ENCODE data around the gene ATXN2. TPM values are rescaled to one million over a fixed set of nuclear protein-coding genes. Genes with fewer than 3 reads are reported as not detected.
A peak's percentile ranks its signal among the peaks of the same experiment; 100 is the strongest.

ATXN2 gene
- total RNA-seq, 4 donors from 2014 or later = 20.4 to 28.1 (median 22.2) TPM

- peaks cover 31 to 34% of the 10 kb centered on the region in 2 donors for H3K4me1 ChIP-seq
- intact Hi-C loops (cut with DNase I; ENCODE audit: low total_unique reads) = no loop called here
- in situ Hi-C loops (cut with MboI; ENCODE audit: low sequenced_read_pairs in 4 of 4) = loop anchor here in 3 of 4 donors (5.0 kb wide), 1 partner anchor 56 kb away; no protein-coding TSS in a partner anchor
These were observed 145.8 kb downstream of the ATXN2 start for GRCh38 chr12:111453071-111453989.

GRCh38 chr12:111451649-111452129 is 147.4 kb downstream of the ATXN2 start:
- H3K4me3 ChIP-seq = no peak overlapping the region
- in situ Hi-C loops (cut with MboI; ENCODE audit: low sequenced_read_pairs in 4 of 4) (loop anchor here in 3 of 4 donors (5.0 kb wide), 1 partner anchor 54 kb away; no protein-coding TSS in a partner anchor), intact Hi-C loops (cut with DNase I; ENCODE audit: low total_unique reads) (loop anchor here (1.0 to 2.0 kb wide), 2 partner anchors 47 to 54 kb away; partner anchors contain the start of gene SH2B3)
- DNase-seq = no peak
- H3K4me1 ChIP-seq = peaks cover 35 to 43% of the 10 kb centered on the region in 2 donors
- peaks cover 0 to 51% of the 10 kb centered on the region in 2 donors for H3K36me3 ChIP-seq
- no peaks in the 10 kb centered on the region for H3K9me3 ChIP-seq
- H3K27ac ChIP-seq = peak overlapping the region; percentile 73 to 87 (median 82)
- H3K27me3 ChIP-seq = no peaks in the 10 kb centered on the region
- TF ChIP-seq POLR2A (IDR thresholded peaks at IDR 0.05) (no peak), CTCF (IDR thresholded peaks at IDR 0.05 in 4 of 5, conservative IDR thresholded peaks at IDR 0.05 in 1 of 5) (peak; percentile 67 to 85 (median 84))
- no peak for ATAC-seq

More at GRCh38 chr12:111453071-111453989, 145.8 kb downstream of the ATXN2 start:
- peaks cover 0 to 39% of the 10 kb centered on the region in 2 donors for H3K36me3 ChIP-seq
- H3K4me3 ChIP-seq = no peak overlapping the region
- H3K9me3 ChIP-seq = no peaks in the 10 kb centered on the region
- TF ChIP-seq POLR2A (IDR thresholded peaks at IDR 0.05) (no peak), CTCF (IDR thresholded peaks at IDR 0.05 in 4 of 5, conservative IDR thresholded peaks at IDR 0.05 in 1 of 5) (no peak)
- no peak overlapping the region for H3K27ac ChIP-seq
- no peak for DNase-seq
- no peaks in the 10 kb centered on the region for H3K27me3 ChIP-seq
- ATAC-seq = no peak

GRCh38 chr12:111451232-111451631 is 147.9 kb downstream of the ATXN2 start:
- no peak overlapping the region for H3K4me3 ChIP-seq
- TF ChIP-seq POLR2A (IDR thresholded peaks at IDR 0.05) (no peak), CTCF (IDR thresholded peaks at IDR 0.05 in 4 of 5, conservative IDR thresholded peaks at IDR 0.05 in 1 of 5) (no peak)
- no peaks in the 10 kb centered on the region for H3K27me3 ChIP-seq
- in situ Hi-C loops (cut with MboI; ENCODE audit: low sequenced_read_pairs in 4 of 4) (loop anchor here in 3 of 4 donors (5.0 kb wide), 1 partner anchor 54 kb away; no protein-coding TSS in a partner anchor), intact Hi-C loops (cut with DNase I; ENCODE audit: low total_unique reads) (loop anchor here (1.0 to 2.0 kb wide), 2 partner anchors 46 to 54 kb away; partner anchors contain the start of gene SH2B3)
- DNase-seq (no peak), ATAC-seq (no peak)
- H3K9me3 ChIP-seq = no peaks in the 10 kb centered on the region
- H3K4me1 ChIP-seq = peaks cover 40 to 47% of the 10 kb centered on the region in 2 donors
- H3K27ac ChIP-seq = peak overlapping the region; percentile 73 to 87 (median 82)
- H3K36me3 ChIP-seq = peaks cover 0 to 51% of the 10 kb centered on the region in 2 donors

- peaks cover 0 to 45% of the 10 kb centered on the region in 2 donors for H3K36me3 ChIP-seq
- DNase-seq = peak in 1 of 2 donors; percentile 25
- H3K27ac ChIP-seq = peak overlapping the region; percentile 73 to 87 (median 82)
- intact Hi-C loops (cut with DNase I; ENCODE audit: low total_unique reads) (loop anchor here (1.0 to 2.0 kb wide), 2 partner anchors 46 to 53 kb away; partner anchors contain the start of gene SH2B3), in situ Hi-C loops (cut with MboI; ENCODE audit: low sequenced_read_pairs in 4 of 4) (loop anchor here in 3 of 4 donors (5.0 kb wide), 1 partner anchor 53 kb away; no protein-coding TSS in a partner anchor)
- H3K4me3 ChIP-seq = no peak overlapping the region
- no peaks in the 10 kb centered on the region for H3K9me3 ChIP-seq
- no peaks in the 10 kb centered on the region for H3K27me3 ChIP-seq
- no peak for ATAC-seq
- peaks cover 46 to 53% of the 10 kb centered on the region in 2 donors for H3K4me1 ChIP-seq
- TF ChIP-seq CTCF (IDR thresholded peaks at IDR 0.05 in 4 of 5, conservative IDR thresholded peaks at IDR 0.05 in 1 of 5) = no peak
- no peak for TF ChIP-seq POLR2A (IDR thresholded peaks at IDR 0.05)
These were observed 148.4 kb downstream of the ATXN2 start for GRCh38 chr12:111450676-111451075.
